CD4-positive, alpha-beta T cell treated with Interleukin-4 for 4 hours (primary cell): Measurements from ENCODE around the gene ZNF724.

ENCODE experiments used
- DNase-seq: peaks from one replicate; pipeline ENCODE4 v3.0.0-alpha.2; 2020

ZNF724 gene

GRCh38 chr19:23222998-23223652, 27.1 kb downstream of the ZNF724 start:
- no peak for DNase-seq

DNA sequence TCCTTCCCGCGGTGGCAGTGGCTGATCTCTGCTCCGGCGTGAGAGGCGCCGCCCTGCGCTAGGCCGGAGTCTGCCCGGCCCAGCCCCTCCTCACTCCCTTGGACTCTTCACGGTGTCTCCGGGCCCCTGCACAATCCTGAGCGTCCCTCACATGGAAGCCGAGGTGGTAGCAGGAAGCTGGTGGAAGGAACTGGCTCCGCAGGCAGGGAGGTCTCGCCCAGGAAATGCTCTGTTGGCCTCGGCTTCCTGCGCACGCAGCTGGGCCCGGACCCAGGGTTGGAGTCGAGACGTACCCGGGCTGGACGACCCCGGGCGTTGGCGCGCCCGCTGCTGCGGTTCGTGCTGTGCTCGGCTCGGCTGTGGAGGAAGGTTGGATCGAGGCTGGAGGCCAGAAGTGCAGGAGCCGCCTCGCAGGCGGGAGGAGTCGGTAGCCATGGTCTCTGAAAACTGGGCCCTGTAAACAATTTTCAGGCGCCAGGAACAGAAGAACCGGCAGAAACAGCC, 46.3 kb downstream of the ZNF724 start:
- no peak for DNase-seq

- no peak for DNase-seq
These were observed 59.9 kb downstream of the ZNF724 start for GRCh38 chr19:23190341-23190740.

GRCh38 chr19:23183251-23183650, 66.9 kb downstream of the ZNF724 start:
- no peak for DNase-seq
